GM13977 (cell line): ENCODE data around the gene TCF7.

Experiments used
- DNase-seq: peaks from one replicate; pipeline ENCODE4 v3.0.0; 2012; ENCODE audit warnings: low spot score
- in situ Hi-C: fragments of 300-500 bp; cut with MboI; formaldehyde crosslinking; loops from one replicate; pipeline ENCODE4 v1.12.0; 2022; ENCODE audit warnings: low sequenced_read_pairs, low pct_unique_long_range_greater_than_20kb, mixed read lengths, inconsistent platforms; ENCODE audit not compliant: unreplicated experiment
- TF ChIP-seq, protein P1 (sequence below): IDR thresholded peaks from 2 replicates; pipeline ENCODE4 v1.5.1; 2012; ENCODE audit warnings: mild to moderate bottlenecking, control low read depth; ENCODE audit not compliant: insufficient read depth; ENCODE audit errors: extremely low read depth, missing control alignments

TCF7 gene

DNA sequence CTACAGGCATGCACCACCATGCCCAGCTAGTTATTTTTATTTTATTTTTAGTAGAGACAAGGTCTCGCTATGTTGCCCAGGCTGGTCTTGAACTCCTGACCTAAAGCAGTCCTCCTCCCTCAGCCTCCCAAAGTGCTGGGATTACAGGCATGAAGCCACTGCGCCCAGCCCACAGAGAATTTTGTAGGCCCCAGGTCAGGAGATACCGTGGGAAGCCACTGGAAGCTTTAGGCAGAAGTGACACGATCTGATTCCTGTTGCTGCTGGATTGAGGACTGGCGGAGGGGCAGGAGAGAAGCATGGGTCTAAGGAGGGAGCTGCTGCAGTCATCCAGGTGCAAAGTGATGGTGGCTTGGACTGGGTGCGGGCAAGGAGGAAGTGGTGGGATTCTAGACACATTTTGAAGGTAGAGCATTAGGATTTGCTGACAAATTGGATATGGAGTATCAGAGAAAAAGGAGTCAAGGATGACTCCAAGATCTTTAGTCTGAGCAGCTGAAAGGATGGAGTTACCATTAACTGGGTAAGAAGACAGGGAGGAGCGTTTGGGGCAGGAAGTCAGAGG lies 20.7 kb downstream of the TCF7 start:
- no peak for DNase-seq
- TF ChIP-seq, protein P1, sequence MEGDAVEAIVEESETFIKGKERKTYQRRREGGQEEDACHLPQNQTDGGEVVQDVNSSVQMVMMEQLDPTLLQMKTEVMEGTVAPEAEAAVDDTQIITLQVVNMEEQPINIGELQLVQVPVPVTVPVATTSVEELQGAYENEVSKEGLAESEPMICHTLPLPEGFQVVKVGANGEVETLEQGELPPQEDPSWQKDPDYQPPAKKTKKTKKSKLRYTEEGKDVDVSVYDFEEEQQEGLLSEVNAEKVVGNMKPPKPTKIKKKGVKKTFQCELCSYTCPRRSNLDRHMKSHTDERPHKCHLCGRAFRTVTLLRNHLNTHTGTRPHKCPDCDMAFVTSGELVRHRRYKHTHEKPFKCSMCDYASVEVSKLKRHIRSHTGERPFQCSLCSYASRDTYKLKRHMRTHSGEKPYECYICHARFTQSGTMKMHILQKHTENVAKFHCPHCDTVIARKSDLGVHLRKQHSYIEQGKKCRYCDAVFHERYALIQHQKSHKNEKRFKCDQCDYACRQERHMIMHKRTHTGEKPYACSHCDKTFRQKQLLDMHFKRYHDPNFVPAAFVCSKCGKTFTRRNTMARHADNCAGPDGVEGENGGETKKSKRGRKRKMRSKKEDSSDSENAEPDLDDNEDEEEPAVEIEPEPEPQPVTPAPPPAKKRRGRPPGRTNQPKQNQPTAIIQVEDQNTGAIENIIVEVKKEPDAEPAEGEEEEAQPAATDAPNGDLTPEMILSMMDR = no peak
- in situ Hi-C loops = no loop called here

DNA sequence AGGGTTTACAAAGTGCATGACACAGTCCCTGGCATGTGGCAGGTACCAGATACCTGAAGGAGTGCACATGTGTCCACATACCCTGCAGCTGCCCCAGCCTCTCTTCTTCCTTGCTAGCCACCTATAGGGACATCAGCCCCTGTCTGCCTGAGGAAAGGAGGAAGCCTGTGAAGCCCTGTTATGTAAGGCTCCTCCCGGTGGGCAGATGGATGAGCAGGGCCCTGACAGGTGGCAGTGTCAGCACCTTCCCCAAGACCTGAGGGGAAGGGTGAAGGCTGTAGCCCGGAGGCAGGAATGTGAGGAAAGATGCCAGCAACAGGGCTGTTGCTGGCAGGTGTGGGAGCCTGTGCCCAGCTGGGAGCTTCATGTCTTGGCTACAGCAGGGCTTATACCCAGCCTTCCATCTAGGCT lies 21.7 kb downstream of the TCF7 start:
- in situ Hi-C loops = no loop called here
- TF ChIP-seq, protein P1 = no peak

DNA sequence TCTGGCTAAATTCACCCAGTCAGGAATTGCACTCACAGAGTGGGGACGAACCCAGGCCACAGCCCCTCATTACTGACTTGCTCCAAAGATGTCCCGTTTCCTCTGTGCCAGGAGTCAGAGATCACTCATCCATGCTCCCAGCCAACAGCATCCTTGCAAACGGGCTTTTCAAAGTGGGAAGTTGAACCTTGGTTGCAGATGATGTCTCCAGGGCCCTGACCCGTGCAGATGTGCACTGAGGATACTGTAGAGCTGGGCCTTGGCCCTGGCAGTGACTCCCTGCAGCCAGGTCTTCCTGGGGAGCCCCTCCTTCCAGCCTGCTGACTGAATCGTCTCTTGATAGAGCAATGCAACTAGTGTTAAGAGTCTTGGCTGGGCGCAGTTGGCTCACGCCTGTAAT lies 22.3 kb downstream of the TCF7 start:
- no peak for DNase-seq
- in situ Hi-C loops = no loop called here
- TF ChIP-seq, protein P1 = no peak

More for the DNA sequence above, 21.7 kb downstream of the TCF7 start:
- DNase-seq = no peak

DNA sequence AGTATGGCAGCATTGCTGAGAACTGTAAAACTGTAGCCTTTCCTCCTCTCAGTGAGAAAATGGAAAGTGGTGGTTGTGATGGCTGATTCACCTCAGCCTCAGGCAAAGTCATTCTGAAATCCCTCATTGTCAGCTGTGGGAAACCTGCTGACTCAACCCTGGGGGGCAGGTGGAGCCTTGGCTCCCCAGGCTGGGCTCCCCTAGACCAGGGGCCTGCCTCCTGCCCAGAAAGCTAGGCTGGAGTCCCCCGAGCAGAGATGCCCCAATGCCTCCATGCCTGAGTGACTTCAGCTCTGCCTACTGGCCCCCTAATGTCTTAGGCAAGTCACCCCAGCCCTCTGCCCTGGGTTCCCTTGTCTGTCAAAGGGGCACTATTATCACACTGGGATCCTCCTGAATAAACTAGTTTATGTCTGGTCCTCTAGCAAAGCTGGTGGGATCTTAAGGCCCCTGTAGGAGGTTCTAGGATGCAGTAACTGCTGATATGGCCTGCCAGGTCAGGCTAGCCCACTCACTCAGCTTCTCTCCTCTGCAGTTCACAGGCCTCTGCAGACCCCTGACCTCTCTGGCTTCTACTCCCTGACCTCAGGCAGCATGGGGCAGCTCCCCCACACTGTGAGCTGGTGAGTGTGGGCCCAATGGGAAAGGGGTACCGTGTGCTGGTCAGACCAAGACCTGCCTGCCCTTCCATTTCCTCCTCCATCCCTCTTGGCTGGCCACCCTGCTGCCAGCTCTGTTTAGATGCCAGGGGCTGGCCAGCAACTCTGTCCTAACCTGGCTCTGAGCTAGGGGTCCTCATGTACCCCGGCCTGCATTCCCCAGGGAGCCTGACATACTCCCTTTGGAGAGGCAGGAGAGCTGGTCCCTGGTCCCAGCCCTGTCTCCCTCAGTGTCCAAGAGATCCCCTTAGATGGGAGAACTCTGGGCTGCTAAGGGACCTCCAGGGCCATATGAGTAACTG lies 24.2 kb downstream of the TCF7 start:
- in situ Hi-C loops = no loop called here
- TF ChIP-seq, protein P1 = no peak

DNA sequence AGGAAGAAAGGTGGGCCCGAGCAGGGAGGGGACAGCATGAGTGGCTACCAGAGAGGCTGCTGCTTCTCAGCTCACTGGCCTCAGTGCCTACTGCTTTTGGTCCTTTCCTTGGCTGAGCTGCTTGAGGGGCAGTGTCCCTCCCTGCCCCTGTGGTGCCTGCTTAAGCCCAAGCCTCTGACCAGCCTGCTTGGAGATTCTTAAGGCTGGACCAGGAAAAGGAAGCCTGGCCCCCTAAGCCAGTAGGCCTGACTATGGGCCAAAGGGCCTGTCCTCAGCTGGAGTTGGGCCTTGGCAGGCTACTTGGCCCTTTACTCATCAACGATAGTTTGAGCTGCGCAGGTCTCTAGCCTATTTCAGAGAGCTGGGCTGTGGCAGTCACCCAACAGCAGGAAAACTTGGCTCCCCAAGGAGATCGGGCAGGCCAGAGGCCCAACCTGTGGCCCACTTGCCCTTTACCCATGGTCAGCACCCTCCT lies 24.9 kb downstream of the TCF7 start:
- in situ Hi-C loops = no loop called here
- TF ChIP-seq, protein P1 = no peak

More for the DNA sequence above, 24.2 kb downstream of the TCF7 start:
- DNase-seq = peak; percentile 75

DNA sequence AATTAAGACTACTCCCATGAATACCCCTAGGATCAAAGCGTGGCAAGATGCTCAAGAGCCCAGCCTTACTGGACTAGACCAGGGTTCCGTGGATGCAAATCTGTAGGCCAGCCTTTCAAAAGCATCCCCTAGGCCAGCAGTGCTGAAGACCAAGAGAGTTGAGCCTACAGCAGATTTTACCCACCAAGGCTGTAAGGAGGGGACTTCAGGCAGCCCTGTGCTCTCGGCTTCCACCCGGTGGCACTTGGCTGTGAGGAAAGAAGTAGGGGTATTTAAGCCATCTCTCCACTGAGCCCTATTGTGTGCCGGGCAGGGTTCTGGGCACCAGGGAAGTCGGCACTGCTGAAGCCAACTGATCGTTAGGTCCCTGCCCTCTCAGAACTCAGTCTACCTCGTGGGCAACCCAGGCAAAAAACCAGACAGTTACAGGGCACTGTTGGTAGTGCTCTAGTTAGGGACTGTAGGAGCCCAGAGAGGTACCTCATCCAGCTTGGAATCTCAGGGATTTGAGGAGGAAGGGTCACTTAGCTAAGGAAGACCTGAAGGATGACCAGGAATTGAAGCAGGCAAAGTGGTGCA lies 25.5 kb downstream of the TCF7 start:
- in situ Hi-C loops = no loop called here
- no peak for DNase-seq
- TF ChIP-seq, protein P1 = peak; percentile 1

More for the DNA sequence above, 24.9 kb downstream of the TCF7 start:
- no peak for DNase-seq
